Hepatocyte (in vitro differentiated cells): ENCODE measurements around the gene TMED4. TPM values are rescaled to one million over a fixed set of nuclear protein-coding genes. Genes with fewer than 3 reads are reported as not detected.
"Not testable (repeated sequence)": the region's sequence is repeated elsewhere in the genome, so short reads cannot be mapped to it uniquely, and the experiment has no call there.

ENCODE experiments used
- DNase-seq: peaks from one replicate; pipeline ENCODE4 v3.0.0-alpha.2; 2016; ENCODE audit warnings: low spot score
- H2AFZ ChIP-seq: fragments of 200-600 bp; sonication (generic); 2 replicates; pipeline ENCODE4 v1.6.0; 2016; ENCODE audit warnings: antibody characterized with exemption, mild to moderate bottlenecking
- H3K27ac ChIP-seq: fragments of 200-600 bp; sonication (generic); 2 replicates; pipeline ENCODE4 v1.5.1; 2016; ENCODE audit warnings: mild to moderate bottlenecking
- H3K27me3 ChIP-seq: fragments of 200-600 bp; sonication (generic); 2 replicates; pipeline ENCODE4 v1.6.1; 2016
- H3K36me3 ChIP-seq: fragments of 200-600 bp; sonication (generic); replicated peaks from 2 replicates; pipeline ENCODE4 v1.5.1; 2016; ENCODE audit warnings: low read depth; ENCODE audit not compliant: insufficient read depth
- H3K4me1 ChIP-seq: fragments of 200-600 bp; sonication (generic); 2 replicates; pipeline ENCODE4 v1.5.1; 2016; ENCODE audit warnings: mild to moderate bottlenecking, moderate library complexity; ENCODE audit not compliant: insufficient read depth
- H3K4me2 ChIP-seq: fragments of 200-600 bp; sonication (generic); 2 replicates; pipeline ENCODE4 v1.6.0; 2016
- H3K4me3 ChIP-seq: fragments of 200-600 bp; sonication (generic); 2 replicates; pipeline ENCODE4 v1.5.1; 2016; ENCODE audit warnings: mild to moderate bottlenecking
- H3K79me2 ChIP-seq: fragments of 200-600 bp; sonication (generic); 2 replicates; pipeline ENCODE4 v1.6.0; 2017; ENCODE audit warnings: mild to moderate bottlenecking
- H3K9me2 ChIP-seq: fragments of 200-600 bp; sonication (generic); replicated peaks from 2 replicates; pipeline ENCODE4 v1.6.0; 2017; ENCODE audit warnings: mild to moderate bottlenecking; ENCODE audit not compliant: insufficient read depth
- H3K9me3 ChIP-seq: fragments of 200-600 bp; sonication (generic); 2 replicates; pipeline ENCODE4 v1.5.1; 2016; ENCODE audit warnings: low read depth, mild to moderate bottlenecking
- H4K20me1 ChIP-seq: fragments of 200-600 bp; sonication (generic); 2 replicates; pipeline ENCODE4 v1.6.0; 2016; ENCODE audit warnings: mild to moderate bottlenecking; ENCODE audit not compliant: insufficient read depth, poor library complexity, severe bottlenecking
- EZH2 ChIP-seq: fragments of 200-600 bp; sonication (generic); IDR thresholded peaks from 2 replicates; pipeline ENCODE4 v1.6.1; 2016; ENCODE audit warnings: antibody characterized with exemption, mild to moderate bottlenecking, borderline replicate concordance
- EZH2phosphoT487 ChIP-seq: fragments of 200-600 bp; sonication (generic); IDR thresholded peaks from one replicate; pipeline ENCODE4 v1.6.1; 2018; ENCODE audit warnings: antibody characterized with exemption, mild to moderate bottlenecking, low read depth, moderate library complexity; ENCODE audit not compliant: unreplicated experiment, severe bottlenecking
- WGBS: methylation state at CpG from one replicate; pipeline ENCODE4 v1.1.6; 2016; ENCODE audit warnings: low lambda C conversion rate; ENCODE audit errors: missing lambda C conversion rate; 5-methylcytosine and 5-hydroxymethylcytosine counted together
- polyA plus RNA-seq: library from polyadenylated mRNA; unstranded; fragments of >200 nt; fragmentation: Nextera tagmentation; extraction: Ambion mirVana; gene quantifications from 2 replicates; pipeline ENCODE4 v1.2.1, GENCODE V29; 2016
- total RNA-seq: library from RNA; depleted of rRNA; stranded (reverse); fragments of >200 nt; gene quantifications from 2 replicates; pipeline ENCODE4 v1.2.3, GENCODE V29; 2014
- TF ChIP-seq, protein P1 (sequence below): fragments of 200-600 bp; sonication (generic); IDR thresholded peaks from 2 replicates; pipeline ENCODE4 v1.5.1; 2016; ENCODE audit warnings: antibody characterized with exemption, mild to moderate bottlenecking; ENCODE audit not compliant: poor library complexity

Gene TMED4
- total and polyA plus RNA-seq, 2 experiments from 2014 or later: 94.3 to 245 TPM

DNA sequence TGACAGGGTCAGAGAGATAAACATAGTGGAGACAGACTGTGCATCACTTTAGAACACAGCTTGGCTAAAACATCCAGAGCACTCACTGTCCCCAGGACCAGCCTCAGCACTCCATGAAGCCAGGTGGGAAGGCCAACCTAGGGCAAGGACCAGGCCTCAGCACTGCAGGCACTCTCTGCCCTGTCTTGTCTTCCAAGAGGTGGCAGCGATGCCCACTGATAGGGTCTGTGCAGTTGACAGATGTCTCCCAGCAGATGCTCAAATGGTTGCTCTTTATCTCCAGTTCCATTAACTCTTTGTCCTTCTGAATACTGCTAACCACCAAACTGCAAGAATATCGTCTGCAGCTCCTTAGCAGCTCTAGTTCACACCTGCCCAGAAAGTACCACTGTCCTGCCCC lies 17.4 kb downstream of the TMED4 start:
- H3K4me3 ChIP-seq: no peak overlapping the region

GRCh38 chr7:44563171-44563679 lies 18.8 kb downstream of the TMED4 start:
- WGBS: 100% methylated on average over 3 of the region's 3 CpGs
- DNase-seq: no peak
- H3K79me2 ChIP-seq: peaks cover 2% of the 10 kb centered on the region
- H3K4me3 ChIP-seq: no peak overlapping the region
- H3K9me2 ChIP-seq: no peaks in the 10 kb centered on the region
- no peak for TF ChIP-seq EZH2
- no peak for TF ChIP-seq EZH2phosphoT487
- TF ChIP-seq, protein P1, sequence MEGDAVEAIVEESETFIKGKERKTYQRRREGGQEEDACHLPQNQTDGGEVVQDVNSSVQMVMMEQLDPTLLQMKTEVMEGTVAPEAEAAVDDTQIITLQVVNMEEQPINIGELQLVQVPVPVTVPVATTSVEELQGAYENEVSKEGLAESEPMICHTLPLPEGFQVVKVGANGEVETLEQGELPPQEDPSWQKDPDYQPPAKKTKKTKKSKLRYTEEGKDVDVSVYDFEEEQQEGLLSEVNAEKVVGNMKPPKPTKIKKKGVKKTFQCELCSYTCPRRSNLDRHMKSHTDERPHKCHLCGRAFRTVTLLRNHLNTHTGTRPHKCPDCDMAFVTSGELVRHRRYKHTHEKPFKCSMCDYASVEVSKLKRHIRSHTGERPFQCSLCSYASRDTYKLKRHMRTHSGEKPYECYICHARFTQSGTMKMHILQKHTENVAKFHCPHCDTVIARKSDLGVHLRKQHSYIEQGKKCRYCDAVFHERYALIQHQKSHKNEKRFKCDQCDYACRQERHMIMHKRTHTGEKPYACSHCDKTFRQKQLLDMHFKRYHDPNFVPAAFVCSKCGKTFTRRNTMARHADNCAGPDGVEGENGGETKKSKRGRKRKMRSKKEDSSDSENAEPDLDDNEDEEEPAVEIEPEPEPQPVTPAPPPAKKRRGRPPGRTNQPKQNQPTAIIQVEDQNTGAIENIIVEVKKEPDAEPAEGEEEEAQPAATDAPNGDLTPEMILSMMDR: no peak
- H3K4me2 ChIP-seq: no peak overlapping the region
- no peaks in the 10 kb centered on the region for H4K20me1 ChIP-seq
- H2AFZ ChIP-seq: no peak overlapping the region
- no peaks in the 10 kb centered on the region for H3K9me3 ChIP-seq
- no peaks in the 10 kb centered on the region for H3K27me3 ChIP-seq
- no peaks in the 10 kb centered on the region for H3K36me3 ChIP-seq
- H3K4me1 ChIP-seq: peaks cover 7% of the 10 kb centered on the region
- peak overlapping the region; percentile 50 for H3K27ac ChIP-seq

More for the DNA sequence above, 17.4 kb downstream of the TMED4 start:
- DNase-seq: no peak
- Histone ChIP-seq H3K27me3 (no peaks in the 10 kb centered on the region), H3K36me3 (no peaks in the 10 kb centered on the region), H3K4me1 (peaks cover 7% of the 10 kb centered on the region), H3K9me2 (no peaks in the 10 kb centered on the region), H3K9me3 (no peaks in the 10 kb centered on the region), H3K27ac (no peak overlapping the region), H3K79me2 (peaks cover 2% of the 10 kb centered on the region), H2AFZ (no peak overlapping the region), H3K4me2 (no peak overlapping the region), H4K20me1 (no peaks in the 10 kb centered on the region)
- TF ChIP-seq EZH2 (no peak), EZH2phosphoT487 (no peak)
- TF ChIP-seq, protein P1: no peak
- 92% methylated on average over 2 of the region's 2 CpGs for WGBS

GRCh38 chr7:44562622-44562962 lies 19.4 kb downstream of the TMED4 start:
- not testable (repeated sequence) for H3K4me3 ChIP-seq, H4K20me1 ChIP-seq, H3K4me2 ChIP-seq, H3K79me2 ChIP-seq, H3K9me3 ChIP-seq, H3K9me2 ChIP-seq, DNase-seq, H3K27me3 ChIP-seq, H2AFZ ChIP-seq, H3K4me1 ChIP-seq, H3K36me3 ChIP-seq
- H3K27ac ChIP-seq: peak overlapping the region; percentile 50
- WGBS: 73% methylated on average over 8 of the region's 8 CpGs

- Histone ChIP-seq H3K4me2 (peak overlapping the region; percentile 31), H3K4me1 (peaks cover 7% of the 10 kb centered on the region), H3K9me2 (no peaks in the 10 kb centered on the region), H3K79me2 (peaks cover 2% of the 10 kb centered on the region), H3K27me3 (no peaks in the 10 kb centered on the region), H3K36me3 (no peaks in the 10 kb centered on the region), H3K4me3 (no peak overlapping the region), H4K20me1 (no peaks in the 10 kb centered on the region), H2AFZ (no peak overlapping the region), H3K9me3 (no peaks in the 10 kb centered on the region), H3K27ac (peak overlapping the region; percentile 50)
- 50% methylated on average over 7 of the region's 7 CpGs for WGBS
- TF ChIP-seq EZH2: no peak
- TF ChIP-seq, protein P1: no peak
- TF ChIP-seq EZH2phosphoT487: no peak
- peak; percentile 89 for DNase-seq
Observed at GRCh38 chr7:44561962-44562621, 19.9 kb downstream of the TMED4 start.
